Muscle of leg (tissue), 11 donors: ENCODE measurements around the gene TRIO. TPM values are rescaled to one million over a fixed set of nuclear protein-coding genes. Genes with fewer than 3 reads are reported as not detected.
A peak's percentile ranks its signal among the peaks of the same experiment; 100 is the strongest.

ENCODE experiments used
- DNase-seq: peaks from one replicate; pipeline ENCODE4 v3.0.0; 2013
- H3K27ac ChIP-seq: one replicate; pipeline ENCODE4 v1.5.1; 2013; ENCODE audit warnings: mild to moderate bottlenecking, low read length, control low read depth
- H3K27me3 ChIP-seq: one replicate; pipeline ENCODE4 v1.6.1; 2013; ENCODE audit warnings: low read length; ENCODE audit not compliant: control insufficient read depth, insufficient read depth
- H3K36me3 ChIP-seq: one replicate; pipeline ENCODE4 v1.6.1; 2013; ENCODE audit warnings: low read length; ENCODE audit not compliant: control insufficient read depth, insufficient read depth
- H3K4me1 ChIP-seq: one replicate; pipeline ENCODE4 v1.6.1; 2013; ENCODE audit warnings: low read length; ENCODE audit not compliant: control insufficient read depth, insufficient read depth
- H3K4me3 ChIP-seq: one replicate; pipeline ENCODE4 v1.5.1; 2013; ENCODE audit warnings: low read length, control low read depth
- H3K9me3 ChIP-seq: replicated peaks from 2 replicates; pipeline ENCODE4 v1.6.1; 2013; ENCODE audit warnings: low read depth, low read length; ENCODE audit not compliant: control insufficient read depth
- WGBS: methylation state at CpG from one replicate; pipeline ENCODE4 v1.1.5; 2013; ENCODE audit warnings: missing lambda C conversion rate; ENCODE audit not compliant: insufficient coverage; 5-methylcytosine and 5-hydroxymethylcytosine counted together
- polyA plus RNA-seq, 8 donors: library from polyadenylated mRNA; unstranded; fragments of 120-200 nt; gene quantifications; one replicate each; pipeline versions ENCODE4 v1.2.1 to v1.2.3, GENCODE V29; 2013; ENCODE audit warnings: inconsistent platforms in 1 of 8, low replicate concordance in 1 of 8; ENCODE audit not compliant: insufficient read length in 8 of 8, insufficient read depth in 1 of 8
- total RNA-seq: library from RNA; stranded (reverse); fragments of 120-200 nt; gene quantifications from one replicate; pipeline ENCODE4 v1.2.4, GENCODE V29; 2013

The TRIO gene
- total and polyA plus RNA-seq, 9 donors = 124 to 219 (median 168) TPM

DNA sequence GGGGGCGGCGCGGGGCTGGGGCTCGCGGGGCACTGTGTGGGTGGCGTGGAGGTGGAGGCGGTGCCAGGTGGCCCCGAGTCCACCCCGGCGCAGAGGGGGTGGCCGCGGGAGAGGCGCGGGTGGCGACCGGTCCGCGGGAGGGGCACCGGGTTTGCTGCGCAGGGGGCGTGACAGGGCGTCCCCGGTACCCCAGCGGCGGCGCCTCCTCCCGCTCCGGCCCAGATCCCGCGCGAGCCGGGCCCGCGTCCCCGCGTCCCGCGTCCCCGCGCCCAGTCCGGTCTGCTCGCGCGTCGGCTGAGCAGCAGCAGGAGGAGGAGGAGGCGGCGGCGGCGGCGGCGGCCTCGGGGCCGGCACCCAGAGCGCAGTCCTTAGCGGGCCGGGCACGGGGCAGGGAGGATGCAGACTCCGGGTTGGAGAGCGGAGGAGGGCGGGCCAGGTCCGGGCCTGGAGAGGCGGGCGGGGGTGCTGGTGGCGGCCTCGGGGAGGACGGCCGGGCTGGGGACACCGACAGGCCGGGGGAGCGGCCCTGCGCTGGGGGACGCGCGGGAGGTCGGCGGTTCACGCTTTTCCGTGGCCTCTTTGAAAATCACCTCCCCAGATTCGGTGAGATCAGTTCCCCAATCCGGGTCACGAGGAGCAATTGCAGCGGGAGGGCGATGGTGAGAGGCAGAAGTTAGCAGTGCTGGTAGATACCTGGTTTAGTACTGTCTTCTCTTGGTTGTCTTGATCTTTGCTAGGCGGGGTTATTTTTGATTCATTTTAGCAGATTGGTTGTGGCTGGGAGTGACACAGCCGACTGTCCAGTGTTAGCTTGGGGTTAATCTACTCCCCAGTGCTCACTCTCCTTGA is 1.7 kb downstream of the TRIO start:
- Histone ChIP-seq H3K4me3 (peak overlapping the region; percentile 93), H3K4me1 (peaks cover 54% of the 10 kb centered on the region), H3K9me3 (no peaks in the 10 kb centered on the region), H3K27me3 (peaks cover 2% of the 10 kb centered on the region), H3K27ac (peak overlapping the region; percentile 83), H3K36me3 (peaks cover 2% of the 10 kb centered on the region)
- WGBS = under 1% methylated on average over 81 of the region's 85 CpGs
- DNase-seq = peak; percentile 89

DNA sequence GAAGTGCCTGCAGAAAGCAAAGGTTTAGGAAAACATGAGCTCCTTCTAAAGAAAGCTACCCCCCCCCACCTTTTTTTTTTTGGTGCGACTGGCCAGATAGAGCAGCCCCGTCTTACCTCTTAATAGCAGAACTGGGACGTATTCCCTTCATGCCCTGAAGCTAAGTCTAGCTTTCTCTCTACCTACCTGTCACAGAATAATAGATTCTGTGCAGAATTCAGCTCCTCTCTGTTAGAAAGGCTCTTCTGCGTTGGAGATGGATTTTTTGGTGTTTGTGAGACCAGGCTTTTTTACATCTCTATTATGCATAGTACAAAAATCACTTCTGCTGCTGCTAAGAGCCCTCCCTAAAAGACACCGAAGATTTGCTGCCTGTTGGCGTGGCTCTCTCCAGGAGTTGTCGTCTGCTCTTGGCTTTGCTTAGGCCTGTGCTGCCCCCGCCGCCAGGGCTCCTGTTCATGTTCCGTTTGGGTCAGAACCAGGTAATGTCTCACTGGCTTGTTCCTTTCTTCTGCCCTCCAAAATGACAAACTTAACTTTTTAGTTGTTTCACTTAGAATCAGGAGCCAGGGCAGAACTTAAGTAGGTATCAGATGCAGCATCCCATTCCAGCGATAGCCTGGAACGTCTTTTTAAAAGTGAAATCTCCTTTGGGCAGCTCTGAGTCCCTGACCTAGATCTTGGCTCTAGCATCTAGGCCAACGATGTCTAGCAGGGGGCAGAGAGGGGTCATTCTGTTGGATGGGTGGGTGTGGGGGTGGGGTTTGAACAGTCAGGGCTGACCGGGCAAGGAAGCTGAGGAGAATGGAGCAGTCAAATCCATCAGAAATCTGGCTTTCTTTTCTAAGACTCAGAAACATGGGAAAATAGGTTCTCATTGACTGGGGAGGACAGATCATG is 2.5 kb downstream of the TRIO start:
- Histone ChIP-seq H3K27me3 (peaks cover 2% of the 10 kb centered on the region), H3K4me3 (peak overlapping the region; percentile 93), H3K27ac (peak overlapping the region; percentile 71), H3K9me3 (no peaks in the 10 kb centered on the region), H3K36me3 (peaks cover 2% of the 10 kb centered on the region), H3K4me1 (peaks cover 50% of the 10 kb centered on the region)
- 41% methylated on average over 10 of the region's 14 CpGs for WGBS
- DNase-seq = no peak

DNA sequence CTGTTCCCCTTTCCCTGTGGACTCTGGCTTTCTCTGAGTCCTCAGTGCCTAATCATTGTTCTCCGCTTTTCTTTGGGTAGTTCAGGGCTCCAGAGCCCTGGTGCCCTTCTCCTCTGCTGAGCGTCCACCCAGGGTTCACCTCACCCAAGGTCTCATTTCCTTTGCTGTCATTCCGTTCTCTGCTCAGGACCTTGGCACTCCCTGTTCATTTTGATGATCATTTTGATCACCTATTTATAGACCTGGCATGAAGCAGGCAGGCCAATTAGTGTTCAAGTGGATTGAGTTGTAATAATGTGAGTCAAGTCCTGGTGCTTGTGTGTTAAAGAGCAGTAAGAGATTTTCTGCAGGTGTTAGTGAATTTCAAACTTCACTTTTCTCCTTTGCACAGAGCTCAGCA is 3.6 kb downstream of the TRIO start:
- peaks cover 2% of the 10 kb centered on the region for H3K36me3 ChIP-seq
- peaks cover 45% of the 10 kb centered on the region for H3K4me1 ChIP-seq
- WGBS = 86% methylated on average over 2 of the region's 3 CpGs
- H3K27me3 ChIP-seq = peaks cover 2% of the 10 kb centered on the region
- H3K27ac ChIP-seq = peak overlapping the region; percentile 66
- H3K9me3 ChIP-seq = no peaks in the 10 kb centered on the region
- H3K4me3 ChIP-seq = no peak overlapping the region
- DNase-seq = no peak

DNA sequence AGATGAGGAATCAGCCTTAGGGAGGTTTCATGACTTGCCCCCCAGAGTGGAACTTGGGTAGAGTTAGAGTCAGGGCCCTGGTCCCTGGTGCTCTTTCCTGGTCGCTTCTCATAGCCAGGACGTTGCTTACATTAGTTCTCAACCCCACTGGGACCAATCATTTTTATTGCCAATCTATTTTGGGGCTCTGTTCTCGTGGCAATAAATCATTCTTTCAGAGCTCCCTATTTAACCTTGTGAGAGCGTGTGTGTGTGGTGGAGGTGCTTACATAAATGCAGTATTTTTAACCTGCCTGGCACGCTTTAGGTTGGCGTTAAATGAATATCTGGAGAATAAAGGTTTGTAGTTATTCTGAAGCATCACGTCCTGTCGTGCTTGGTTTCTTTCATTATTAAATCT is 4.1 kb downstream of the TRIO start:
- Histone ChIP-seq H3K27me3 (peaks cover 2% of the 10 kb centered on the region), H3K36me3 (peaks cover 2% of the 10 kb centered on the region), H3K4me3 (no peak overlapping the region), H3K9me3 (no peaks in the 10 kb centered on the region), H3K4me1 (peaks cover 42% of the 10 kb centered on the region), H3K27ac (peak overlapping the region; percentile 38)
- DNase-seq = peak; percentile 43
- WGBS = no CpG with 5 or more reads among the region's 8 CpGs

DNA sequence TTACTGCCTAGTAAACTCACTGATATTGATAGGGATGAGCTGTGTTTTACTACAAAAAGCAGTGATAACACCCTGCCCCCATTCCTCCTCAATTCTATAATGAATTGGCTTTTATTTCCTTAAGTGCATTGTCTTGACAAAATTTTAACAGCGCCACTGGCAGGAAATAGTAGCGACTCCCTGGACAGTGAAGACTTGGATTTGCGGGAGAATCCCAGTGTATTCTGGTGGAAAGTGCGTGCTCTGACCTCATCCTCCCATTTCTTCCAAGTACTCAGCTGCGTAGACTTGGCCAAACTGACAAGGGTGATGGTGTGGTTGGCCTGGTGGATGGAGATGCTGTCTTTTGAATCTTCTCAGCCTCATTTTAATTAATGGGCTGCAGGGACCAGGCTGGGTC is 5.3 kb downstream of the TRIO start:
- H3K36me3 ChIP-seq = peaks cover 2% of the 10 kb centered on the region
- DNase-seq = peak; percentile 39
- no peaks in the 10 kb centered on the region for H3K27me3 ChIP-seq
- WGBS = 83% methylated on average over 1 of the region's 5 CpGs
- no peaks in the 10 kb centered on the region for H3K9me3 ChIP-seq
- H3K4me1 ChIP-seq = peaks cover 47% of the 10 kb centered on the region
- no peak overlapping the region for H3K4me3 ChIP-seq
- H3K27ac ChIP-seq = no peak overlapping the region

DNA sequence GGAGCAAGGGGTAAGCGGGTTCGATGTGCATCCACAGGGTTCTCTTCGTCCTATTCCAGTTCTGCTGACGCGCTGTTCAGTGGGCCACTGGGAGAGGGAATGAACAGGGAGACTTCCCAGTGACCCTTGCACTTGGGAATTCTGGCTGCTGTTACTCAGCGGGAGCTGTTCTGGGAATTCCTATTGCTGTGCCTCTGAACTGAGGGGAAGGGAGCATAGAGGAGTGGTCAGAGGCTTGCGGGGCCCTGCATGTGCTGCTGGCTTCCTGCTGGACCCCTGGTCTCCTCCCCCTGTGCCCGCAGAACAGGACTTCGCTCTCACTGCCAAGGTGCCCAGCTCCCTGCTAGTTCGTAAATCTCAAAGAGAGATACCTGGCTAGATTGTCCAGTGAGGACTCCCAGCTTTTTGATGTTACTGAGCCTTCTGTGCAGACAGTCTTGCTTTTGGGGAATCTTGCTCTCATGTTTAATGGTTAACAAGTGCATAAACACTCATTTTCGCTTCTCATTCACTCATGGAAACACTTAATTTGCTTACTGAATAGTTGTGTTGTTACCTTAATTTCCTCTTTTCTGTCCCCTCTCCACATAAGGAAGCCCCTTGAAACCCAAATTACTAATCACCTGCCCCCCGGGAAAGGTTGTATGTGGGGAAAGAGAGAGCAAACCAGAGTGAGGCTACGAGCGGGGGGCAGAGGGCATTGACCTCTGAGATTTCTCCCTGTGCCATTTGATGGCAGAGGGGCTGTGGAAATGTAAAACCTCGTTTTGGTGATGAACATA is 5.9 kb downstream of the TRIO start:
- WGBS = 88% methylated on average over 10 of the region's 15 CpGs
- Histone ChIP-seq H3K36me3 (peaks cover 2% of the 10 kb centered on the region), H3K9me3 (no peaks in the 10 kb centered on the region), H3K27me3 (no peaks in the 10 kb centered on the region), H3K4me1 (peaks cover 52% of the 10 kb centered on the region), H3K27ac (no peak overlapping the region), H3K4me3 (no peak overlapping the region)
- peak; percentile 26 for DNase-seq

DNA sequence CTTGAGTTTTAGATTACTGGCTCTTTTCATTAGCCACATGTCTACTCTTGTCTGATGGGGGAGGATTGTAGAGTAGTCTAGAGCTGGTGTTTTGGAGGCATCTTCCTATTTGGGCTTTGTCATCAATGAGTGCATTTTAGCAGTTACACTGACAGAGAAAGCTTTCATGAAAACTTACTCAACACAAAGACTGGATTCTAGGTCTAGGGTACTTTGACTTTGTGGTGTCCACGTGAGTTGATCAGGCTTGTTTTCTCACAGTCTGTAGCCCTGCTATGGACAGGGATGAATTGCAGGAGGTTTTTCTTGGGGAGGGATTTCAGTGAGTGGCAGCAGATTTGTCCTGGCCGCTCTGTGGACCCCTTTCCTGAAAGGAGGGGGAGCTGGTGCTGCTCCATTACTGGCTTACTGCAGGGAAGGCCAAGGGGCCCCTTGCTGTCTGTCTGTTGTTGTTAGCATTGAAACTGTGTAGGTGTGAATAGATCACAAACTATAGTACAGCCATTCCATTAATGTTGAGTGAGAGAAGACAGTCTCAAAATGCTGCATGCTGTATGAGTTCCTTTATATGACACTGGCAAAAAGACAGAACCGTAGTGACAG is 6.6 kb downstream of the TRIO start:
- Histone ChIP-seq H3K27me3 (no peaks in the 10 kb centered on the region), H3K36me3 (peaks cover 2% of the 10 kb centered on the region), H3K4me3 (no peak overlapping the region), H3K4me1 (peaks cover 55% of the 10 kb centered on the region), H3K27ac (no peak overlapping the region), H3K9me3 (no peaks in the 10 kb centered on the region)
- WGBS = 76% methylated on average over 2 of the region's 3 CpGs
- DNase-seq = no peak

DNA sequence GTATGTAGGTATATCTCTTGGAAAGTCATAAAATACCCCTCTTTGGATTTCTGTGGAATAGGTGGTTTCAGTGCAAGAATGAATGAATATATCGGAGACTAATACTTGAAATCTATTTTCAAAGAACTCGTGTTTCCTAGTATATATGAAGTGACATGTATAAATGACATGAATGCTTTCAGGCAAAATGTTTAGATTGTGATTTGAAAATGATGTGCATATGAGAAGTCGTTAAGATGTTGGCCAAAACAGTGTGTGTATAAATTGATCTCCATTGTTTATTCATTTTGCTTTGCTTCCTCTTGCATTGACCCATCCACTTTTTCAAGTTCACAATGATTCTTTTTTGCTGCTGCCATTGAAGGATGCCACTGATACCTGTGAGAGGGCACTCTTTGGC is 8.3 kb downstream of the TRIO start:
- WGBS = 100% methylated on average over 1 of the region's 3 CpGs
- Histone ChIP-seq H3K9me3 (no peaks in the 10 kb centered on the region), H3K36me3 (peaks cover 2% of the 10 kb centered on the region), H3K27ac (no peak overlapping the region), H3K4me1 (peaks cover 50% of the 10 kb centered on the region), H3K27me3 (no peaks in the 10 kb centered on the region), H3K4me3 (no peak overlapping the region)
- DNase-seq = no peak

DNA sequence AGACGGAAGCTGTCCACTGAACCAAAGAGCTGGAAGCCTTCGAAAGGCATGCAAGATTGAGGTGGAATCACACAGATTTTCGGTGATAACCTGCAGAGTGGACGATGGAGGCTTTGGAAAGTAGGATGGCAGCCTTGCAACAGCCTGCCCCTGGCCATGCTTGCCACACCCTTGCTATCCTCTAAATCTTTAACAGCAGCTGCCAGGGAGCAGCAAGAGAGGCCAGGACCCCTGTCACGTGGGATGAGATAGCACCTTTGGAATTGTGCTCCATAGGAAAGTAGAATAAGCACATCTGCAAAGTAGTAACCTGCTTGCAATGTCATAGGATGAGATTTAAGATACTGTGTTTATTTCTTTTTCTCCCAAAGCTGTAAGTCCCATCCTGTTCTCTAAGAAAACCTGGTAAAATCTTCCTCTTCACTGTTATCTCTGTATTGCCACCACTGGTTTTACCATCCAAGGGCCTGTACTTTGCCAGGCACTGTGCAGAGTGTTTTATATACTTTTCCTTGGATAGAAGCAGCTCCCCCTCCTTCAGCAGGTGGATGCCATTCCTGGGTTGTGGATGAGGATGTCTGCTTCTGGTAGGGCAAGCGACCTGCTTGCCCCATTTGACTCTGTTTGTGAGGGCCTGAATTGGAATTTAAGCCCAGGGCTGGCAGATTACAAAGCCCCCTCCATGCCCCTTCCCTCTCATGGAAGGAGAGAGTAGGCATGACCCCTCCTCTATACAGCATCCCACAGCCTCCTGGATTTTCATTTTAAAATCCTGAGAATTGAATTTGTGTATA is 10.1 kb downstream of the TRIO start:
- DNase-seq = no peak
- Histone ChIP-seq H3K4me3 (no peak overlapping the region), H3K9me3 (no peaks in the 10 kb centered on the region), H3K27me3 (no peaks in the 10 kb centered on the region), H3K27ac (peak overlapping the region; percentile 81), H3K4me1 (peaks cover 48% of the 10 kb centered on the region), H3K36me3 (peaks cover 2% of the 10 kb centered on the region)
- 64% methylated on average over 4 of the region's 6 CpGs for WGBS
